Measurements from ENCODE around the gene MAPKAPK2. TPM values are rescaled to one million over a fixed set of nuclear protein-coding genes. Genes with fewer than 3 reads are reported as not detected.

The MAPKAPK2 gene
- total and polyA plus RNA-seq, 2 experiments from 2014 or later, result 12.8 to 39.4 TPM

- no peak for DNase-seq (ENCODE audit: low spot score)
- no peaks in the 10 kb centered on the region for H3K36me3 ChIP-seq (replicated peaks; ENCODE audit: insufficient read depth, low read depth)
- H4K20me1 ChIP-seq (ENCODE audit: insufficient read depth, poor library complexity, severe bottlenecking), result peaks cover 93% of the 10 kb centered on the region
- no peak for TF ChIP-seq CTCF (IDR thresholded peaks at IDR 0.05; ENCODE audit: poor library complexity)
- no peak for TF ChIP-seq EZH2 (IDR thresholded peaks at IDR 0.05; ENCODE audit: borderline replicate concordance)
- no peak for TF ChIP-seq EZH2phosphoT487 (IDR thresholded peaks at IDR 0.05; ENCODE audit: low read depth, severe bottlenecking, unreplicated experiment)
- H3K9me3 ChIP-seq (ENCODE audit: low read depth), result no peaks in the 10 kb centered on the region
- peaks cover 97% of the 10 kb centered on the region for H3K79me2 ChIP-seq
- no peak overlapping the region for H3K4me2 ChIP-seq
- H3K27me3 ChIP-seq, result no peaks in the 10 kb centered on the region
- H3K4me3 ChIP-seq, result no peak overlapping the region
- H3K4me1 ChIP-seq (ENCODE audit: insufficient read depth), result peaks cover 10% of the 10 kb centered on the region
- 73% methylated on average over 4 of the region's 4 CpGs for WGBS (ENCODE audit: low lambda C conversion rate, missing lambda C conversion rate)
- H3K9me2 ChIP-seq (replicated peaks; ENCODE audit: insufficient read depth), result no peaks in the 10 kb centered on the region
- no peak overlapping the region for H3K27ac ChIP-seq
- H2AFZ ChIP-seq, result no peak overlapping the region
These were observed 38.7 kb downstream of the MAPKAPK2 start for GRCh38 chr1:206723462-206723804.

GRCh38 chr1:206723805-206724472 lies 39.2 kb downstream of the MAPKAPK2 start:
- Histone ChIP-seq H3K27ac (peak overlapping the region; percentile 44), H3K4me2 (no peak overlapping the region), H3K4me1 (ENCODE audit: insufficient read depth) (peaks cover 10% of the 10 kb centered on the region), H3K9me3 (ENCODE audit: low read depth) (no peaks in the 10 kb centered on the region), H3K27me3 (no peaks in the 10 kb centered on the region), H4K20me1 (ENCODE audit: insufficient read depth, poor library complexity, severe bottlenecking) (peaks cover 93% of the 10 kb centered on the region), H3K79me2 (peaks cover 97% of the 10 kb centered on the region), H3K36me3 (replicated peaks; ENCODE audit: insufficient read depth, low read depth) (no peaks in the 10 kb centered on the region), H2AFZ (no peak overlapping the region), H3K9me2 (replicated peaks; ENCODE audit: insufficient read depth) (no peaks in the 10 kb centered on the region), H3K4me3 (no peak overlapping the region)
- TF ChIP-seq EZH2phosphoT487 (IDR thresholded peaks at IDR 0.05; ENCODE audit: low read depth, severe bottlenecking, unreplicated experiment) (no peak), EZH2 (IDR thresholded peaks at IDR 0.05; ENCODE audit: borderline replicate concordance) (no peak), CTCF (IDR thresholded peaks at IDR 0.05; ENCODE audit: poor library complexity) (no peak)
- DNase-seq (ENCODE audit: low spot score), result peak; percentile 45
- WGBS (ENCODE audit: low lambda C conversion rate, missing lambda C conversion rate), result 64% methylated on average over 12 of the region's 12 CpGs

GRCh38 chr1:206725109-206725963 lies 40.6 kb downstream of the MAPKAPK2 start:
- H3K9me2 ChIP-seq (replicated peaks; ENCODE audit: insufficient read depth), result no peaks in the 10 kb centered on the region
- TF ChIP-seq EZH2phosphoT487 (IDR thresholded peaks at IDR 0.05; ENCODE audit: low read depth, severe bottlenecking, unreplicated experiment), result no peak
- no peak for TF ChIP-seq EZH2 (IDR thresholded peaks at IDR 0.05; ENCODE audit: borderline replicate concordance)
- TF ChIP-seq CTCF (IDR thresholded peaks at IDR 0.05; ENCODE audit: poor library complexity), result peak; percentile 55
- peaks cover 10% of the 10 kb centered on the region for H3K4me1 ChIP-seq (ENCODE audit: insufficient read depth)
- no peaks in the 10 kb centered on the region for H3K9me3 ChIP-seq (ENCODE audit: low read depth)
- no peaks in the 10 kb centered on the region for H3K27me3 ChIP-seq
- peaks cover 84% of the 10 kb centered on the region for H3K79me2 ChIP-seq
- 73% methylated on average over 9 of the region's 9 CpGs for WGBS (ENCODE audit: low lambda C conversion rate, missing lambda C conversion rate)
- H3K36me3 ChIP-seq (replicated peaks; ENCODE audit: insufficient read depth, low read depth), result no peaks in the 10 kb centered on the region
- H3K4me3 ChIP-seq, result no peak overlapping the region
- no peak overlapping the region for H3K4me2 ChIP-seq
- peak; percentile 57 for DNase-seq (ENCODE audit: low spot score)
- no peak overlapping the region for H2AFZ ChIP-seq
- H4K20me1 ChIP-seq (ENCODE audit: insufficient read depth, poor library complexity, severe bottlenecking), result peaks cover 87% of the 10 kb centered on the region
- no peak overlapping the region for H3K27ac ChIP-seq

All from hepatocyte (in vitro differentiated cells).